Posterior vena cava (tissue), 2 donors: Measurements from ENCODE around the gene RRAGD. TPM values are rescaled to one million over a fixed set of nuclear protein-coding genes. Genes with fewer than 3 reads are reported as not detected.

Source experiments
- DNase-seq: peaks from one replicate; pipeline ENCODE4 v3.0.0-alpha.2; 2020; ENCODE audit warnings: low spot score
- intact Hi-C, 2 donors: fragments of 100-400 bp; cut with DNase I; formaldehyde crosslinking; loops; one replicate each; pipeline versions ENCODE4 v1.14.1 to v1.14.2; 2022 to 2023
- long read RNA-seq, 2 donors: library from polyadenylated mRNA; unstranded; transcript quantifications; one replicate each; pipeline ENCODE4 v2.0.0, GENCODE V29; 2020 to 2021
- total RNA-seq, 2 donors: library from RNA; stranded (reverse); fragmentation: NEBNext Ultra II Directional; extraction: Animal tissue kit (Norgen Biotek cat#: 25700); gene quantifications; one replicate each; pipeline ENCODE4 v1.2.1, GENCODE V29; 2021
- donor health status: DM: yes; HTN: yes; CAD: no.
- donor health status: DM: yes; HTN: yes; CAD: no.

Gene RRAGD, protein sequence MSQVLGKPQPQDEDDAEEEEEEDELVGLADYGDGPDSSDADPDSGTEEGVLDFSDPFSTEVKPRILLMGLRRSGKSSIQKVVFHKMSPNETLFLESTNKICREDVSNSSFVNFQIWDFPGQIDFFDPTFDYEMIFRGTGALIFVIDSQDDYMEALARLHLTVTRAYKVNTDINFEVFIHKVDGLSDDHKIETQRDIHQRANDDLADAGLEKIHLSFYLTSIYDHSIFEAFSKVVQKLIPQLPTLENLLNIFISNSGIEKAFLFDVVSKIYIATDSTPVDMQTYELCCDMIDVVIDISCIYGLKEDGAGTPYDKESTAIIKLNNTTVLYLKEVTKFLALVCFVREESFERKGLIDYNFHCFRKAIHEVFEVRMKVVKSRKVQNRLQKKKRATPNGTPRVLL
- 10 to 100 TPM; 21.7 to 31.3 TPM for total RNA-seq
- long read RNA-seq, donor 1, full-length matches to known transcripts, result 10 of 12 reads
- long read RNA-seq, donor 1, partial matches to known transcripts, result 0 of 12 reads
- long read RNA-seq, donor 1, other reads (novel, unspliced or antisense), result 2 of 12 reads
- long read RNA-seq, donor 2, full-length matches to known transcripts, result 6 of 23 reads
- long read RNA-seq, donor 2, partial matches to known transcripts, result 0 of 23 reads
- long read RNA-seq, donor 2, other reads (novel, unspliced or antisense), result 17 of 23 reads

DNA sequence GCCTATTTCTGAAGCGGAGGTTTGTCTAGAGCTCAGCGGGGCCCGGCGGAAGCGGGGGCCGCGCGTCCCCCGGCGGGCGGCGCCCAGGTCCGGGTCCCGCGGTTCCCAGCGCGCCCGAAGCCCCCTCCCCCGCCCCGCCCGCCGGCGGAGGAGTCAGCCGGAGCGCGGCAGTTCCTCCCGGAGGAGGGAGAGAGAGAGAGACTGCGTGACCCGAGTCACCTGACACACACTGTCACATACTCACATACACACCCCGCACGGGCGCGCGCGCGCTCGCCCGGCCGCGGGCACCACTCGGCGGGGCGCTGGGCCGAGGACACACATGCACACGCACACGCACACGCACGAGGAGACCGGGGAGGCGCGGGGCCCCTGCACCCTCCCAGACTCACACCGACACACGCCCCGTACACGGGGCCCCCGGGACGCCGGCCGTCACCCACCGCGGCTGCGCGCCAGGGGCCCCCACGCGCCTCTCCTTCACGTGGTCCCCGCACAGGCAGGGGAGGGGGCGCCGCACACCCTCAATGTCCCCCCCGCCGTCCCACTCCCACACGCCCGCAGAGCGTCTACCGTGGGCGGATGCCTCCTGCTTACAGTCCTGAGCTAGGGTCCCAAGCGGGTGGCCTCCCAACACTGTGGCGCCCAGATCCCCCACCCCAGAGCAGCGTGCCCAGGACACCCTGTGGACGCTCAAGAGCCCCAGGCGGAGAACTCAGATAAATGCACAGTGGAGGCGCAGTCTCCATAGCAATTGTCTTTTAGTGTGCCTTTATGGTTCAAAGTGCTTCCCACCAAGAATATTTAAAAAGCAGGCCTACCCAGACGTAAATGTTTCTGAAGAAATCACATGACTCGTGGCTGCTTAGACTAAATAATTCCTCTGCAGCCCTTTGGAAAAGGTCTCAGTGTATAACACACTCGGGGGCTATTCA is at the start of gene RRAGD:
Gene RRAGD (minus strand): TSS at position 203 of the 935 bp plus-strand sequence. CDS start 280 bp downstream, outside the sequence.
- intact Hi-C loops, result no loop called here
- peak; percentile 92 for DNase-seq

DNA sequence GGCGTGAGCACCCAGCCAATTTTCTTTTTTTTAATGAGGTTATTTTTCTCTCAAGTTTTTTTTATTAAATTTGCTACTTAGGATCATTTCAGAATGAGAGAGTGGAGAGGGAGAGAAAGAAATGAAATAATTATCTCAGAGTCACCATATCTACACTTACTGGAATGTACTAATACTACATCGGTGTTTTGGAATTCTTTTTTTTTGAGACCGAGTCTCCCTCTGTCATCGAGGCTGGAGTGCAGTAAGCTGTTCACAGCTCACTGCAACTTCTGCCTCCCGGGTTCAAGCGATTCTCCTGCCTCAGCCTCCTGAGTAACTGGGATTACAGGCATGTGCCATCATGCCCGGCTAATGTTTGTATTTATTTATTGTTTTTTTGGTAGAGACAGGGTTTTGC is 48.6 kb upstream of the RRAGD start:
- DNase-seq, result no peak

DNA sequence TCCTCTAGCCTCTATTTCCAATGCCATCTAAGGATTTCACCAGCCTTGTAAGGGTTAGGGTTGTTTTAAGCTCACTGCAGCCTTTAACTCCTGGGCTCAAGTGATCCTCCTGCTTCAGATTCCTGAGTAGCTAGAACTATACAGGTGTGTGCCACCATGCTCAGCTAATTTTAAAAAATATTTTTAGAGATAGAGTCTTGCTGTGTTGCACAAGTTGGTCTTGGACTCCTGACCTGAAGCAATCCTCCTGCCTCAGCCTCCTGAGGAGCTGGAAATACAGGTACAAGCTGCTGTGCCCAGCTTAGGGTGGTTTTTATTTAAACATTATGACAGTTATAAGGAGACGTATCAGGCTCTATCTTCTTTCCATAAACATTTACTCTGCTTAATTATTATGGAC is 47.4 kb upstream of the RRAGD start:
- intact Hi-C loops, result no loop called here
- DNase-seq, result no peak

More for the DNA sequence above, 48.6 kb upstream of the RRAGD start:
- intact Hi-C loops, result no loop called here

DNA sequence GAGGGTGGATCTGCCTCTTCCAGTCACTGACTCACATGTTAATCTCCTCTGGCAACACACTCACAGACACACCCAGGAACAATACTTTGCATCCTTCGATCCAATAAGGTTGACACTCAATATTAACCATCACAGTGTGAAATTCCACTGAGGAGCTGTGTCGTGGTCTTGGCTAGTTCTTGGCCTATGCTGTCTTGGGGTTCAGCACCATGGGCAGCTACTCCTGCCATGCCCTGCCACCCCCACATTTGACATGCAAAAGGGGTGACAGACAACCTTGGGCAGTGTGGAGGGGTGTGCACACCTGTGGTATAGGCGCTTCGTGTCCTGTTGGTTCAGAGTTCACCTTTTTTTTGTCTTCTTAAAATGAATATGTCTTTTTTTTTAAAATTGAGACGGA is 46.6 kb upstream of the RRAGD start:
- intact Hi-C loops, result no loop called here
- DNase-seq, result no peak

DNA sequence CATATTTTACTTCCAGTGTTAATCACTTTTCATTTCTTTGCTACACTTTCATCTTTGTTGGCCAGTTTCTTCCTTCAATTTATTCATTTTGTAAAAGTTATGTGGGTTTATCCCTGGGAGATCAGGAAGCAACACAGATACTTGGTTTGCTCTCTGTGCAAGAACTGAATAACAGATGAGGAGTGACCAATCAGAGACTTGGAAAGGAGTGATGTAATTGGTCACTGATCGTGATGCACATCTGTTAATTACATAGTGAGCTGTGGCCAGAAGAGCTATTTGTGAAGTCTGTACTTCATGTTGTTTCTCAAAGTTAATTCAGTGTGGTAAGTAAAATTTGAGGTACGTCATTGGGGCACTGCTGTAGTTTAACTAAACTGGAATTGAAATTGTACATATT is 42.2 kb upstream of the RRAGD start:
- DNase-seq, result no peak
- intact Hi-C loops, result no loop called here

DNA sequence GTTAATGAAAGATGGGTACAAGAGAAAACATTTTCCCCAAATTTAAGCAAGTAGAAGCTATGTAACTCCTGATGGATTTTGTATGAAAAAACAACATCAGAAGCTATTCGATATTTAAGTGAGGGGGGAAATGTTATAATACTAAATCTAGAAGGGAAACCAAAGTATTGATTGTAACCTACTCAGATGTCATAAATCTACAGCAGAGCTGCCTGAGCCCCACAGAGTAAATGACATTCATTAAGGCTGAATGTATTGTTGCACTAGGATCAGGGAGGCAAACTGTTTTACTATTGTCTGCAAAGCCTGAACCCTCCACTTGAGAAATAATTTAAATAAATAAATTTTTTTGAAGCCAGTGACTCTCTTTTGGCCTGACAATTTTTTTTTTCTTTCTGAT is 40.2 kb upstream of the RRAGD start:
- DNase-seq, result no peak
- intact Hi-C loops, result no loop called here

DNA sequence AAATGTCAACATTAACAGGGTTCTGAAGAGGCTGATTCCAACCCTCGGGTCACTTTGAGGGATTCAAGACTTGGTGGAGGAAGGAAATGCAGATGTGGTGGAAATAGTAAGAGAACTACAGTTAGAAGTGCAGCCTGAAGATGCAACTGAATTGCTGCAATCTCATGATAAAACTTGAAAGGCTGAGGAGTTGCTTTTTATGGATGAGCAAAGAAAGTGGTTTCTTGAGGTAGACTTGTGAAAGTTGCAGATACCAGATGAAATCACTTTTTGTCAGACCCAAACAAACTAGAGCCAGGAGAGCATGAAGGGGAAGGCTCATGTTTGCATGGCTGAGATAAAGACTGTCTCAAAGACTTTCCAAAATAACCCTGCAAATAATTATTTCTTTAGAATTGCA is 37.1 kb upstream of the RRAGD start:
- intact Hi-C loops, result no loop called here
- no peak for DNase-seq

DNA sequence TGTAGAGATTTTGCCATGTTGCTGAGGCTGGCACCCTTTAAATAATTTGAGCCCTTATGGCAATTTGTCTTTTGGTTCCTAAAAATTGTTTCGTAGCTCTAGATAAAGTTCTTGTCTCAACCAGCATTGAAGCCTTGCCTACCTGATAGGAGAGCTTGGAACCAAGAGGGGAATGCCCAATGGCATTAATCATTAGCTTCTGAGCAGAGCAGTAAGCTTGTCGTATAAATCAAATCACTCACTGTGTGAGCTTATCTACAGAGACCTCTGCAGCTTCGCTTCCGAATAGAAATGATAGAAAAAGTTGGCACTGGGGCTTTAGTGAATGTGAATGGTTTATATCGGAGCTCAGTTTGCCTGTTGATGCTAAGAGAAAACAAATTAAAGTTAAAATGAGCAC is 31.6 kb upstream of the RRAGD start:
- intact Hi-C loops, result no loop called here
- no peak for DNase-seq

DNA sequence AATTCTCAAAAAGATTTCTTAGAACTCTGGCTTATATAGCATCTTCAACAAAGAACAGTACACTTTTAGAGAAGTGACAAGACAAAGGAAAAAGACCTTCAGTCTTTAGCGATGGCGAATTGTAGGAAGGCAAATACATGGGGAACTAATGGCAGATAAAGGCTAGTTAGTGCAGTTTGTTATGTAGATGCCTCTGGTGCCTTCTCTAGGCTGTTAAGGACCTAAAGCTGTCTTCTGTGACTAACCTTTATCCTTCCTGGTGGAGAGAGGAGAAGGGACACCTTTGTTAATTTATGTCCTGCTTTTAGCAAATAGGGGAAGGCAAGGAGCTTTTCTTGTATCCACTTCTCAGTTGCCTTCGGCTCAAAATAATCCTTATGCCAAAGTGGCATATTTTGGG is 28.1 kb upstream of the RRAGD start:
- intact Hi-C loops, result no loop called here
- no peak for DNase-seq

DNA sequence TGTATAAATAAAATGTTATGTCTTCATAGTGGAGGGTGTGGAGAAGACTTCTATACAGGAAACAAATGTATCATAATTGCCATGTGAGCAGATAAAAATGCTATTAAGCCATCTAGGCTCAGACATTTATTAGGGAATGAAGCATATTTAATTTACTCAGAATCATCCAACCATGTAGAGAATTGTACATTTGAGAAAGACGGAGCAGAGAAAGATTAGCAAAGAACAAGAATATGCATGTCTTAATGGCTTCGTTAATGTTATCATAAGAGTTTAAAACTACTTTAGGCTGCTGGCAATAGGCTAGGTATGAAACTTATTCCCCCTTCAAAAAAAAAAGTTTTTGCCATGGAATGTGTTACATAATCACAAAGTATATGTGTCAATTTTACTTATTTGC is 26.9 kb upstream of the RRAGD start:
- intact Hi-C loops, result loop anchor here in 1 of 2 donors (10.0 kb wide), 1 partner anchor 166 kb away; no protein-coding TSS in a partner anchor
- DNase-seq, result no peak

DNA sequence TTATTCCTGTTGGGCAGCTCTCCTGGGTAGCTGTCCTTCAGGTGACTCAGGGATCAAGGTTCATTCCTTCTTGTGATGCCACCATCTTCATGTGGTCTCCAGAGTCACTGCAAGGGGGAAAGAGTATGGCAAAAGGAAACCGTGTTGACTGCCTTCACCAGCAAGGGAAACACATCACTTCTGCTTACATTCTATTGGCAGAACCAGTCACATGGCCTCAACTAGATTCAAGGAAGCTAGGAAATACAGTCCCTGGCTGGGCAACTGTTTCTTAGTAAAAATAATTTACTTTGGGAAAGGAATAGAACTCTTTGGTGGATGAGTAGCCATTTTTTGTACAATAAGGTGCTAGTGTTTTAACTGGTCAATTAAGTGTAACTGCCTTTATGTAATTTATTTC is 26.2 kb upstream of the RRAGD start:
- intact Hi-C loops, result loop anchor here in 1 of 2 donors (10.0 kb wide), 1 partner anchor 167 kb away; no protein-coding TSS in a partner anchor
- DNase-seq, result no peak

DNA sequence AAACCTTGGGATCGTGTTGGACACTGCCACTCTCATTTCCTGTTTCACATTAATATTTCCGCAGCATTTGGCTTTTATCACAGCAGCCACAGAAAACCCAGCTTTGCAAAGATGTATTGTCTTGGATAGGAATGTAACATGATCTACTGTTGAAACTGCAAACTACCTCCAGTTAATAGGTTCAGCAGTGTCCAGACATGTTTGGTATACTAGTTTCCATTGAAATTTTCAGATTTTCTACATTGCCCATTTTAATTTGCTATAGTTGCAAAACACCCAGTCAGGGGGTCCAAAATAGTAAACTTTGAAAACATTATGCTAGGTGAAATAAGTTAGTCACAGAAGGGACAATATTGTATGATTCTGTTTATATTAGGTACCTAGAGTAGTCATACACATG is 24.2 kb upstream of the RRAGD start:
- no peak for DNase-seq
- intact Hi-C loops, result loop anchor here in 1 of 2 donors (10.0 kb wide), 1 partner anchor 169 kb away; no protein-coding TSS in a partner anchor

DNA sequence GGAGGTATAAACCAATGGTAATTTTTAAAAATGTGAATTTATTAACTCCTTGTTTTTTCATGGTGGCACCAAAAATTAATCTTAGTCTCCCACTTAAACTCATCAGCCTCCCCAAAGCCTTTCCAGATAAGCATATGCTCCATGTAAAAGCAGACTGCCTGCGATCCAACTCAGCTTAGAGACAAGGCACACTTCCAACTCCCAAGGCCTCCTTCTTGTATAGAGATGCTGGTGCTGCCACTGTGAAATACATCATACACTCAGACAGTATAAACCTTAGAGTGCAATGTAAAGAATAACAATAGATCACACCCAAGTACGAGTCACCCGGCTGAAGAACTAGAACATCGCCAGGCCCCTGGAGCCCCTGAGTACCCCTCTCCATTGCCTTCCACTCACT is 22.9 kb upstream of the RRAGD start:
- no peak for DNase-seq
- intact Hi-C loops, result loop anchor here in 1 of 2 donors (10.0 kb wide), 1 partner anchor 170 kb away; no protein-coding TSS in a partner anchor

DNA sequence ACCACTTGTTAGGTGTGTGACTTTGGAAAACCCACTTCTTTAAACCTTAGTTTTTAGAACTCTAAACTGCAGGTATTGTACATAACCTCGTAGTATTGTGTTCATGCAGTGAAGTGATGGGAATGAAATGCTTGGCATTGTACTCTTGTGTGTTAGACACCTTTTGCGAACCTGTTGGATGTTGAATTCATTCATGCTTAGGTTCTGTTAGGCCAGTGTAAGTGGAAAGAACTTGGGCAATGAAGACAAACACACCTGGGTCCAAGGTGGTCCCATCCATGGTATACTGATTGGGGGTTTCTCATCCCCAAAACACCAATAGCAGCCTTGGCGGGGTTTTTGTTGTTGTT is 22.1 kb upstream of the RRAGD start:
- intact Hi-C loops, result loop anchor here in 1 of 2 donors (10.0 kb wide), 1 partner anchor 171 kb away; no protein-coding TSS in a partner anchor
- no peak for DNase-seq

DNA sequence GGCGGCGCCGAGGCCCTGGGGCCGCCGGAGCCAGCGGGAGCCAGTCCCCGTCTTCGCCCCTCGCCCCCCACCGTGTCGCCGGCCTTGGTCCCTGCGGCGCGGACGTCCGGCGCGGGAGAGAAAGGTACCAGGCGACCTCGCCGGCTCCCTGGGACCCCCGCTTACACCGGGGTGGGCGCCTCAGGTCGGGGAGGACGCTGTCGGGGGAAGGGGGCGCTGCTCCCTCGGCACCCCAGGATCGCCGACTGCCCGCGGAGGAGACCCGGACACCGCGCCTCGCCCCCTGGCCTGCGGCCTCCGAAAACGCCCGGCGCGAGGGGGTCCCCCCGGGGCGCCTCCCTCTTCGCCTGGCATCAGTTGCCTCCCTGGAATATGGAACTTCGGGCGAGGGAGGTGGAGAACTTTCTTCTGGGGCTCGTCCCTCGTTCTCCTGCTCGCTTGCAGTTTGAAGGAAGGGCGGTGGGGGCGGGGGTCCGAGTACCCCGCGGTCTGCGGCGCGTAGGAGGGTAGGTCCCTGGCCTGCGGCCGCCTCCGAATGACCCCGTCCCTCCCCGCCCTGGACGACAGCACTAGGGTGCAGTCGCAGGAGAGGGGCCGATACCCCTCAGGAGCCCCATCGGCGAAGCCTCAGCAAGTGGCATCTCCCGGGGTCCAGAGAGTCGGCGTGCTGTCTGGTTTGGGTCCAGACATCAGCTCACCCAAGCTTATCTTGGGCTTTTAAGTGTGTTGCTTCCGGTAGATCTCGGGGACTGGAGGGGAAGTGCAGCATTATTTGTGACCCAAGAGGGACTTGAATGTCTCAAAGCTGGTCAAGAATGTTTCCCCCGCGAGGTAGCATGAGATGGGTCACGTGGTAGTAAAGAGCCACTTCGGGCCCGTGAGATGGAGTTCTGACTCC is 21.4 kb upstream of the RRAGD start:
- peak; percentile 81 for DNase-seq
- intact Hi-C loops, result loop anchor here (2.0 to 10.0 kb wide), 2 partner anchors 171 to 177 kb away; no protein-coding TSS in a partner anchor

DNA sequence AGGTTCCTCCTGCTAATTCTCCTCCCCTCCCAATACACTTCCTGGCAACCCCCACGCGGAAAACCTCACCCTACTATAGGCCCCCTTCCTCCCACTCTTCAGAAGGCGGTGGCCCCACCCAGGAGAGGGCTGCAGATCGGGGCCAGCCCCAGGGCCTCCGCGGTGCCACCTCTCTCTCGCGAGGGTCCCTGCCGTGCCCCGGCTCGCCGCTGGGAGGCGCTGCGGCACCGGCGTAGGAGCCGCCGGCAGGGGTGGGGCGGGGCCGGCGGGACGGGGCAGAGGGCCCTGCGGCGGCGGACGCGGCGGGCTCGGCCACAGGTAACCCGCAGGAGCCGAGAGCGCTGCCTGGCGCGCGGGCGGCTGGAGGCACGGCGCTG is 20.8 kb upstream of the RRAGD start, which contains the start of gene ANKRD6:
Gene ANKRD6 (plus strand): TSS at position 278 of the 377 bp plus-strand sequence. CDS start 133,825 bp downstream, outside the sequence.
- intact Hi-C loops, result loop anchor here (2.0 to 10.0 kb wide), 2 partner anchors 172 to 178 kb away; no protein-coding TSS in a partner anchor
- peak; percentile 93 for DNase-seq

DNA sequence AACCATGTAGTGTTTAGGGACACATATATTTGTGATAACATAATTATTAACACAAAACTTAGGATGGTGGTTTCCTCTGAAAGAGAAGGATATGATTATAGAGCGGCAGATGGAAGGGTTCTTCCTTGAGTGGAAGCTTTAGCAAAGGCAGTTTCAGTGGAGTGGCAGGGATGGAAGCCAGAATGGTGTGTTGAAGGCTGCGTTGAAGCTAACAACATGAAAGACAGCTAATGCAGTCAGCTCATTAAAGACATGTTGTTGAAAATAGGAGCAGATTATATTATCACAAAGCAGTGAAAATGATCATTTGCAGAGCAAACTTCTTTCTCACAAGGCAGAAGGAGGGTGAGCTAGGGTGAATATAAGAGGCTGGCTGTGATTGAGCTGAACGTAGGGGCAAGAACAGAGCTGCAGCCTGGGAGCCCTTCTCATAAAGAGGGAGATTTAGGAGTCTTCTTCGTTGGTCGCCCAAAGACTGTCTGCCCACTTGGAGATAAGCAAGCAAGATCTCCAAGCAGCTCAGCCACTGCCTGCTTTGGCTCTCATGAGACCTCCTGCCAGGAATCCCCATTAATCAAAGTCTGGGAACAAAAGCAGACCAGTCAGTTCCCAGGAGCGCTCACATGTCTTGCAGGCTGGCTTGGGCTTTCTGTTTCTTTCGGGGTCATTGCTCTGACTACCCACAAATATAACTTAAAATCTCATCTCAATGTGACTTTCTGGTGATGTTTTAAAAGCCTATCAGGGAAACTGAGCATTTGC is 18.3 kb upstream of the RRAGD start:
- no peak for DNase-seq
- intact Hi-C loops, result loop anchor here in 1 of 2 donors (10.0 kb wide), 1 partner anchor 174 kb away; no protein-coding TSS in a partner anchor
